SKM-1 (cell line): Measurements from ENCODE around the gene TEP1.
"Not testable (repeated sequence)": the region's sequence is repeated elsewhere in the genome, so short reads cannot be mapped to it uniquely, and the experiment has no call there.

Source experiments
- DNase-seq: peaks from one replicate; lab custom pipeline; 2025; ENCODE audit not compliant: unreplicated experiment; lab: John Stamatoyannopoulos, UW

The TEP1 gene

GRCh38 chr14:20391505-20391904 lies 21.8 kb downstream of the TEP1 start:
- DNase-seq: no peak

GRCh38 chr14:20388159-20388558 lies 25.1 kb downstream of the TEP1 start:
- DNase-seq: no peak

DNA sequence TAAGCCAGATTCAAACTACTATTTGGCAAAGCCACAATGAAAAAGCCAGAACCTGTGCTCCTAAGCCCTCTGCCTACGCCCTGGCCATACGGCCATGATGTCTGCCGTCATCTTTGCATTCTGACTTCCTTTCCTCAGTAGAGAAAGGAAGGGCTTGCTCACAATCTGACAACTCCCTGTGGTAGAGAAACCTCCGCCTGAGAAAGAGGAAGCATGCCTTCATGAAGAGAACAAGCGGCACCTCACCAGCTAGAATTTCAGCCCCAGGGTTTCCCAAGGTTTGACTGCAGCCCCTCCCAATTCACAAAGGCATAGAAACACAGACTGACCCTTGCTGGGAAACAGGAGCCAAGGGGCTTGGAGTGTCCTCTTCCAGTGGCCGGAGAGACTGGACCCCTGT lies 25.7 kb downstream of the TEP1 start:
- peak; percentile 20 for DNase-seq

DNA sequence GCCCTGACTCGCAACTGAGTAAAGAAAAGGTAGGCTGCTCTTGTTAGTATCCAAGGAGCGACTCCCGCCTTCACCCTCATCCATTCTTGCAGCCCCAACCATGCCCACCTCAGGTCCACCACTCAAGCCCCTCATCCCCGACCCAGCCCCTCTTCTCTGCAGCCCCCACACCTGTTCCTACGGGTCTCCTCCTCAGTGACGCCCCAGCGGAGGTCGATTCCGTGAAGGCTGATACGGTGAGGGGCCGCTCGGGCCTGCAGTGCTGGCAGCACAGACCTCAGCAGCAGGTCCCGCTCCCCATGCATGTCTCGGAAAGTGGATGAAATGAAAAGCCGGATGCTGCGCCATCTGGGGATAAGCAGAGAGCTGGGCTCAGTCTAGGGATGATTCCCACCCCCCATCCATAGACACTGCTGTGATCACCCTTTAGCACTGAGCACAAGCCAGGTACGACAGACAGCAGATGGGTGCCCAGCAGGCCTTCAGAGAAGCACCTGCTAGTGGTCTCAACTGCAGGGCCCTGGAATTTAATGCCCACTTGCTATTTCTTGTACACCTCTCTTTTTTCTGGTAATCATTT lies 26.9 kb downstream of the TEP1 start:
- no peak for DNase-seq

GRCh38 chr14:20384886-20385285 lies 28.4 kb downstream of the TEP1 start:
- no peak for DNase-seq

GRCh38 chr14:20384321-20384720 lies 29.0 kb downstream of the TEP1 start:
- no peak for DNase-seq

- DNase-seq: no peak
These were observed 29.7 kb downstream of the TEP1 start for GRCh38 chr14:20383636-20384035.

DNA sequence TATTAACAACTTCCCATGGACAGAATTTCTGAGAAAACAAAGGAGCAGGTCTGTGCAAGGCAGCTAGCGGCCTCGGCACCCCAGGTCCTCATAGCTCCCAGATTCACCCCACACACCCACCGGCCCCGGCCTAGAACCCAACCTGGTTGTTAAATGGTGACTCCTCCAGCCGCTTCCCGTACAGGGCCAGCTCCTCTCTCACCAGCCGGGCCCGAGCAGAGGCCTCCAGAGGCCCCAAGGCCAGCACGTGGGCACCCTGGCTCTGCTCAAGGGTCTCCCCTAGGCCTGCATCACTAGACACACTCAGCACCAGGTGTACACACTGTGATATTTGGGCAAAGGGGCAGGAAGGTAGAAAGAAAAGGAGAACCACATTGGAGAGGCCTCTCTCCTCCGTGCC lies 30.3 kb downstream of the TEP1 start:
- DNase-seq: no peak

GRCh38 chr14:20382526-20382925 lies 30.8 kb downstream of the TEP1 start:
- DNase-seq: no peak

GRCh38 chr14:20381341-20381740 lies 32.0 kb downstream of the TEP1 start:
- DNase-seq: no peak

GRCh38 chr14:20380681-20381080 lies 32.6 kb downstream of the TEP1 start:
- no peak for DNase-seq

- no peak for DNase-seq
These were observed 33.6 kb downstream of the TEP1 start for GRCh38 chr14:20379743-20380142.

DNA sequence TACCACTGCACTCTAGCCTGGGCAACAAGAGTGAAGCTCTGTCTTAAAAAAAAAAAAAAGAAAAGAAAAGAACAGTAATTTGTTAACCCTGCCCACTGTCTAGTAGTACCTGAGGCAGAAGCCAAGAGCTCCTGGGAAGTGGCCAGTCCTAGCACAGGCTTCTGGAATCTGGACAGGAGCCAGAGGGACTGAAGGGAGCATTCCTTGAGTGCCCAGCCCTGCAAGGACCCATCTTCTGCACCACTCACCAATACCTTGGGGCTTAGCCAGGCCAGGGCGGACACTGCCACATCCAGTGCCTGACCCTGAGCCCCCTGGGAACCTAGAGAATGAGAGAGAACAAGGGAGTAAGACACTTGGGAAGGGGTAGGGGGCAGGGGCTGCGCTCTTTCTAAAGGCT lies 36.1 kb downstream of the TEP1 start:
- DNase-seq: no peak

- DNase-seq: no peak
These were observed 37.2 kb downstream of the TEP1 start for GRCh38 chr14:20376071-20376588.

DNA sequence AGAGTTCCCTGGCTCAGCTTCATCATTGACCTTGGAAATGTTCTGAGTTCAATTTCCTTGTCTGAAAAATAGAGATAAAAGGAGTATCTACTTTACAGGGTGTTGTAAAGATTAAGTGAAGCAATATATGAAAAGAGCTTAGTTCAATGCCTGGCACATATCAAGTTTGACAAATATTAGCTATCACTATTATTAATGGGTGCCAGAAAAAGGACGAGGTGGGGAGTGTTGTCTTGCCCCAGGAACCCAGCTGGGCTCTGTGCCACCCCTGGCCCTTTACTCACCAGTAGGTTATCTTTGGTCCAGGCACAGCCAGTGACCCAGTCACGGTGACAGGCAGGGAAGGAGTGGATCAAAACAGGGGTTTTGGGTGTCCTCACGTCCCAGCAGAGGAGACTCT lies 37.8 kb downstream of the TEP1 start:
- DNase-seq: no peak

- DNase-seq: no peak
These were observed 40.5 kb downstream of the TEP1 start for GRCh38 chr14:20372796-20373195.

DNA sequence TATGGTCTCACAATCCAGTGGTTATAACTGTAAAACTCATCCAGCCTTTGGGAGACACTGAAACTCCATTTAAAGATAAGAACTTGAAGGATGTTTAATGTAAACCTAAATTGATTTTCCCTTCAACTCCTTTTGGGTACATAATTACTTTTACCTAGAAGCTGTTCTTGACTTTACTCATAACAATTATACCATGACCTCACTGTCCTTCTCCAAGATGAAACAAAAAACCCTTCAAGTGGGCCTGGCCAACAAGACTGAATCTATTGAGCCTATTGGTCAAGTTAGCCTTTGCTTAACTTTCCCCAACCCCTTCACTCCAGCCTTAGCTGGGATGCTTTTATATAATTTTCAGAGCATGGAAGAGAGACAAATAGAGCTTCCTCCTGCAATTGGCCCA lies 47.4 kb downstream of the TEP1 start:
- no peak for DNase-seq

- not testable (repeated sequence) for DNase-seq
These were observed 54.8 kb downstream of the TEP1 start for GRCh38 chr14:20358474-20358873.

DNA sequence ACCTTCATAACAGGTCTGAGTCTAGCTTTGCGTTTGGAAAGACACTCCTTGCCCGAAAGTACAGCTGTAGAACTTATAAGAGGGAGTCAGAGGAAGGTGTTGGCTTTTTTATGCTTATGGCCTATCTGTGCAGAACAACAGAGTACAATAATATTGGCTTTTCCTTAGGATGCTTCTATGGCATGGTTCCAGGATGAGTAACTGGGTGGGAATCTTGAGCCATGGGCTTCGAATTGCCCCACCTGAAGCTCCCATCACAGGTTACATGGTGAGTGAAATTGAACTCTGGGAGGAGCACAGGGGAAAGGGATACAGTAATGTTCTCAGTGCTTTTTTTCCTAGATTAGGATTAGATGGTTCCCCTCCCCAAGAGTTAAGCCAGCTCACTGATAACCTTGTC lies 56.9 kb downstream of the TEP1 start:
- DNase-seq: no peak

DNA sequence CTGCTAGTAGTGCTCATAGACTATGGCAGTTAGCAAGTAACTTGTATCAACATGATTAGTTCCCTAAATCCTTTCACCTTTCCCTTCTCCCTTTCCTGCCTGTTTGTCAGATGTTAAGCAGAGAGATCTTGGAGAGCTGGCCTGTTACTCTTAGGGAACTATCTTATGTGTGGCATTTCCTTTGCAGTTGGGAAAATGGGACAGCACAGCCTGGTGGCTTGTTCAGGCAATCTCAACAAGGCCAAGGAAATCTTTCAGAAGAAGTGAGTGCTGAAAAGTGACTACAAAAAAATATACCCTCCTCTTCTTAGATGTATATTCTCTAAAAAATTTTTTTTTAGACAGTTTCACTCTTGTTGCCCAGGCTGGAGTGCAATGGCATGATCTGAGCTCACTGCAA lies 62.4 kb downstream of the TEP1 start:
- DNase-seq: no peak

DNA sequence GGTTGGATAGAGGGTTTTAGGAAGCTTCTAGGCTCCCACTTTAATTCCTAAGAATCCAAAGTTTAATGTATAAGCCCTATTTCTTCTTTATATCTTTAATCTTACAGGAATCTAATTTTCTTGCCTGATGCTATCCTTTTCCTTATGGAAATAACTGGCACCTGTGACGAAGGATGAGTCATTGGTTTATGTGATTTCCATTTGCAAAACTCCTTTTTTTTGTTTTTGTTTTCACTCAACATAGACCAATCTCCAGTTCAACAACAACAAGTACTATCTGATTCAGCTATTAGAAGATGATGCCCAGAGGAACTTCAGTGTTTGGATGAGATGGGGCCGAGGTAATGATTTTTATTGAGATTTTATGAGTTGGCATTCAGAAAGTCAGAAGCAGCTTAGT lies 63.0 kb downstream of the TEP1 start:
- no peak for DNase-seq

- DNase-seq: no peak
These were observed 65.6 kb downstream of the TEP1 start for GRCh38 chr14:20347747-20348146.

DNA sequence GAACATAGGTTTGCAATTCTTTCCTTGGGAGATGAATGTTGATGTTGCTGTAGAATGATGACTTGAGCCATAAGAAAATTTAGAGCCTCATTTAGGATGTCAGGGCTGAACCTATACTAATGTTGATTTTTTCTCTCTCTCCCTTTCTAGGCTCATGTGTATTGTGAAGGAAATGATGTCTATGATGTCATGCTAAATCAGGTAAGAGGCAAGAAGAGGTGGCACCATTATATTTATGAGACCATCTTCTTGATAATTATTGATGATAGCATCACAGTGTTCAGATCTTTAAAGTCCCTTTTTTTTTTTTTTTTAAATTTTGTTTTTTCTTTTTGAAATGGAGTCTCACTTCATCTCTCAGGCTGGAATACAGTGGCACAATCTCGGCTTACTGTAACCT lies 66.6 kb downstream of the TEP1 start:
- no peak for DNase-seq
